GM23248 (cell line): ENCODE measurements around the gene CRYBG2.

ENCODE experiments used
- EZH2 ChIP-seq: fragments of 200-600 bp; sonication (generic); IDR thresholded peaks from 2 replicates; pipeline ENCODE4 v1.6.1; 2018; ENCODE audit warnings: antibody characterized with exemption, mild to moderate bottlenecking; ENCODE audit not compliant: insufficient read depth, poor library complexity, severe bottlenecking
- EZH2phosphoT487 ChIP-seq: fragments of 200-600 bp; sonication (generic); IDR thresholded peaks from 2 replicates; pipeline ENCODE4 v1.6.1; 2018; ENCODE audit warnings: antibody characterized with exemption, moderate library complexity, mild to moderate bottlenecking, low read depth; ENCODE audit not compliant: insufficient read depth

DNA sequence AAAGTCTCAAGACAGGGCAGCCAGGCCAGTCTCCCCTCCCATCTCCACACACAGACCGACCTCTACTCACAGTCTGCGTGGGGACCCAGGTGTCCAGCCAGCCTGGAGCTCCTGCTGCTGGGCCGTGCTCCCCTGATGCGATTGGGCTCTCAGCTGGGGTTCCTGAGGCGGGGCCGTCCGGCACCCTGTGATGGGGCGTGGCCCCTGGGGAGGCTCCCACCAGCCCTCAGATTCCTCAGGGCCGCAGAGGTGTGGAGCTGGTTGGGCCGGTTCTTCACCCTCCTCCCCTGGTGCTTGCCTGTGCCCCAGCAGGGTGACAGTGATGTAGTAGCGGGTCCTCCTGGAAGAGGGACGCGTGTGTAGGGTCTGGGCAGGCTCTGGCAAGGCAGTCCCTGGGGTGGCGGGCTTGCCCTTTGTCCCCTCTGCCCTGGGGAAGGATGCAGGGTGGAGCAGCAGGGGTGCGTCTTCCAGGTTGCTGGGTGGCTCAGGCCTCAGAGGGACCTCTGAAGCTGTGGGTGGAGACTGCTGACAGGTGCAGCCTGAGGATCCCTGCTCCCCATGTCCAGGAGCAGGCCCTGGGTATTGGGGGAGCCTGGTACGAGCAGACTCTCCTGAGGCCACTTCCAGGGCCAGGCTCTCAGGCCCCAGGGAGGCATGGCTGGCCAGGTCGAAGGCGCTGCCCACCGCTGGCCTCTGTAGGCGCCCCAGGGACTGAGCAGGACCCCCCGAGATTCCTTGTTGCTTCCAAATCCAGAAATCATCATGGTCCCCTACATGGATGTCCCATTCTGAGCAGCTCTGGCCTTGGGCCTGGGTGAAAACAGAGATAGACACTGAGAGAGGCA lies at the start of gene CRYBG2:
- TF ChIP-seq EZH2phosphoT487 (no peak), EZH2 (no peak)
